C4-2B (cell line): ENCODE data around the gene MIPEP.

ENCODE experiments used
- H3K27ac ChIP-seq: fragments of 450-650 bp; 2 replicates; pipeline ENCODE4 v1.5.1; 2017
- CTCF ChIP-seq: fragments of 450-650 bp; conservative IDR thresholded peaks from 2 replicates; pipeline ENCODE4 v1.5.1; 2017; ENCODE audit warnings: mild to moderate bottlenecking
- ZFX ChIP-seq: fragments of 450-650 bp; IDR thresholded peaks from 2 replicates; pipeline ENCODE4 v1.6.1; 2017

MIPEP gene

GRCh38 chr13:23855360-23855759 is 33.8 kb downstream of the MIPEP start:
- TF ChIP-seq CTCF (no peak), ZFX (no peak)
- H3K27ac ChIP-seq: no peak overlapping the region

- no peak overlapping the region for H3K27ac ChIP-seq
- TF ChIP-seq ZFX: no peak
- TF ChIP-seq CTCF: no peak
Measured at GRCh38 chr13:23852351-23852750, 36.8 kb downstream of the MIPEP start.

GRCh38 chr13:23851106-23851505 is 38.1 kb downstream of the MIPEP start:
- no peak for TF ChIP-seq ZFX
- no peak for TF ChIP-seq CTCF
- H3K27ac ChIP-seq: no peak overlapping the region

- TF ChIP-seq CTCF (no peak), ZFX (no peak)
- H3K27ac ChIP-seq: no peak overlapping the region
Measured at GRCh38 chr13:23850134-23850533, 39.1 kb downstream of the MIPEP start.

GRCh38 chr13:23849670-23850069 is 39.5 kb downstream of the MIPEP start:
- TF ChIP-seq ZFX: no peak
- no peak for TF ChIP-seq CTCF
- no peak overlapping the region for H3K27ac ChIP-seq

GRCh38 chr13:23848646-23849141 is 40.5 kb downstream of the MIPEP start:
- TF ChIP-seq CTCF (no peak), ZFX (no peak)
- H3K27ac ChIP-seq: peak overlapping the region; percentile 34

- H3K27ac ChIP-seq: peak overlapping the region; percentile 34
- TF ChIP-seq ZFX: no peak
- TF ChIP-seq CTCF: no peak
Measured at GRCh38 chr13:23848019-23848418, 41.2 kb downstream of the MIPEP start.
